Measurements from ENCODE around the gene IFT88. TPM values are rescaled to one million over a fixed set of nuclear protein-coding genes. Genes with fewer than 3 reads are reported as not detected.

IFT88 gene
- total and polyA plus RNA-seq, 2 of the 4 experiments (the other 2 are of a cell fraction): 5.5 to 8.6 TPM

DNA sequence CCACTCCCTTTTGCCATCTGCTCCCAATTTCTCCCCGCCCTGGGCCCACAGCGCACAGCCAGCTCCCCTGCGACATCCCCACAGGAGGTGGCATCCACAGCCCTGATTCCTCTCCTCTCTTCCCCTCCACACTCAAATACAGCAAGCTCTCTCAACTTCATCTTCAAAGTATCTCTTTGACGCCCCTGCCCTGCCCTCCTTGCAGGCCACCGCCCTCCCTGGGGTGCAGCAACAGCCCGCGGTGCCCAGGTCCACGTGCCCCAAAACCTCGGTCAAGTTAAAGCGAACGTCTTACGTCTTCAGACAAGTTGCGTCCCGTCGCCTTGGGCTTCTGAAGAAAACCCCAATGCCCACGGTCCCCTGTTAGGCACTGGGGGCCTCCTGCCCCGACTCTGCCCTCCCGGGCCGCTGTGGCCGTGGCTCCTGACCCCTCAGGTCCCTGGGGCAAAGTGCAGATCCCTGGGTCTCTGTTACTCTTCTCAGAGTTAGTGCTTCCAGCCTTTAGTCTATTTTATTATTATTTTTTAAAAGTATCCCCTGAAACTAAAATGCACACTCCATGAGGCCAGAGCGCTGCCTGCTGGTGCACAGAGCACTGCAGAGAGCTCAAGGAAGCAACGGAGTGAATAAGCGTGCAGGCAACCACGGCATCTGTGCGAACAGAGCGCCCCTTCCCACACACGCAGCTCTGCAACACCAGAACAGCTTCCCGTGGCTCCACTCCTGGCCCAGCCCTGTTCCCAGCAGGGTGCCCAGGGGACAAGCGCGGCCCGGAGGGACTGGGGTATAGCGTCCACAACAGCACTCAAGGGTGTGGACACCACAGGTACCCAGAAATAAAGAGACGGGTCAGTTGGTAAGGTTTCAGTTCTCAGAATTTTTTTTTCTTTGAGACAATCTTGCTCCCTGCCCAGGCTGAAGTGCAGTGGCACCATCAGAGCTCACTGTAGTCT is 163.0 kb downstream of the IFT88 start:
- ATAC-seq (ENCODE audit: low read depth): no peak
- Histone ChIP-seq H4K8ac (ENCODE audit: low read depth in 2 of 2, low read length in 2 of 2) (no peak overlapping the region), H3K4me3 (ENCODE audit: insufficient read depth, low read depth, low read length) (no peak overlapping the region), H3K4me1 (ENCODE audit: control insufficient read depth, insufficient read depth, low read length) (no peaks in the 10 kb centered on the region), H3K56ac (ENCODE audit: extremely low read depth, insufficient read depth, low read length) (no peak overlapping the region), H2AFZ (replicated peaks; ENCODE audit: low read length, poor library complexity) (no peak overlapping the region), H4K91ac (ENCODE audit: insufficient read depth, low read depth, low read length) (no peak overlapping the region), H4K20me1 (ENCODE audit: insufficient read depth, low read length) (no peaks in the 10 kb centered on the region), H3K18ac (ENCODE audit: low read depth, low read length) (no peak overlapping the region), H3K9me1 (ENCODE audit: insufficient read depth, low read length) (no peaks in the 10 kb centered on the region), H3K27me3 (ENCODE audit: control insufficient read depth, insufficient read depth, low read length) (no peaks in the 10 kb centered on the region), H2BK5ac (ENCODE audit: low read depth, low read length, poor library complexity, severe bottlenecking) (no peak overlapping the region), H3K79me1 (ENCODE audit: low read depth in 1 of 2, low read length in 2 of 2) (no peaks in the 10 kb centered on the region), H2AK9ac (replicated peaks; ENCODE audit: low read depth, low read length, poor library complexity) (peak overlapping the region; percentile 17), H3K23ac (ENCODE audit: low read depth, low read length) (no peak overlapping the region), H3K4ac (ENCODE audit: low read depth, low read length) (no peak overlapping the region), H2AK5ac (ENCODE audit: low read depth, low read length) (no peak overlapping the region), H4K5ac (ENCODE audit: low read depth, low read length) (no peak overlapping the region), H3K27ac (ENCODE audit: insufficient read depth, low read length) (no peak overlapping the region), H3K14ac (replicated peaks; ENCODE audit: low read depth, low read length) (no peak overlapping the region), H2BK15ac (ENCODE audit: low read depth, low read length) (no peak overlapping the region), H2BK120ac (ENCODE audit: low read depth, low read length) (no peak overlapping the region), H2BK20ac (ENCODE audit: low read depth, low read length) (no peak overlapping the region), H3K9ac (ENCODE audit: low read depth, low read length) (no peak overlapping the region), H3K4me2 (ENCODE audit: low read depth, low read length) (no peak overlapping the region), H3K36me3 (ENCODE audit: control insufficient read depth, insufficient read depth, low read length) (peaks cover 4% of the 10 kb centered on the region; the same call in 1 of the 2 replicates), H3K9me3 (ENCODE audit: control insufficient read depth, insufficient read depth, low read length) (no peaks in the 10 kb centered on the region)
- ChIA-PET CTCF (no interaction called here), POLR2A (ENCODE audit: unreplicated experiment) (no interaction called here)
- in situ Hi-C loops (cut with MboI; ENCODE audit: low sequenced_read_pairs): no loop called here
- BruUV-seq (replicated peaks): no TSS peak
- DNase-seq: no peak
- WGBS, 2 experiments (ENCODE audit: extremely low coverage in 2 of 2, insufficient read length in 1 of 2): 96% methylated on average over 22 of the region's 33 CpGs; no CpG with 5 or more reads in 1 of the 2 experiments
- TF ChIP-seq, protein P1, sequence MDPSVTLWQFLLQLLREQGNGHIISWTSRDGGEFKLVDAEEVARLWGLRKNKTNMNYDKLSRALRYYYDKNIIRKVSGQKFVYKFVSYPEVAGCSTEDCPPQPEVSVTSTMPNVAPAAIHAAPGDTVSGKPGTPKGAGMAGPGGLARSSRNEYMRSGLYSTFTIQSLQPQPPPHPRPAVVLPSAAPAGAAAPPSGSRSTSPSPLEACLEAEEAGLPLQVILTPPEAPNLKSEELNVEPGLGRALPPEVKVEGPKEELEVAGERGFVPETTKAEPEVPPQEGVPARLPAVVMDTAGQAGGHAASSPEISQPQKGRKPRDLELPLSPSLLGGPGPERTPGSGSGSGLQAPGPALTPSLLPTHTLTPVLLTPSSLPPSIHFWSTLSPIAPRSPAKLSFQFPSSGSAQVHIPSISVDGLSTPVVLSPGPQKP (IDR thresholded peaks at IDR 0.05; ENCODE audit: borderline replicate concordance, low read depth, low read length): no peak
- no peak for TF ChIP-seq MAZ (IDR thresholded peaks at IDR 0.05; ENCODE audit: borderline replicate concordance, low read depth, low read length)
- no peak for TF ChIP-seq RCOR1 (IDR thresholded peaks at IDR 0.05; ENCODE audit: insufficient replicate concordance, low read length)
- TF ChIP-seq, protein P2, sequence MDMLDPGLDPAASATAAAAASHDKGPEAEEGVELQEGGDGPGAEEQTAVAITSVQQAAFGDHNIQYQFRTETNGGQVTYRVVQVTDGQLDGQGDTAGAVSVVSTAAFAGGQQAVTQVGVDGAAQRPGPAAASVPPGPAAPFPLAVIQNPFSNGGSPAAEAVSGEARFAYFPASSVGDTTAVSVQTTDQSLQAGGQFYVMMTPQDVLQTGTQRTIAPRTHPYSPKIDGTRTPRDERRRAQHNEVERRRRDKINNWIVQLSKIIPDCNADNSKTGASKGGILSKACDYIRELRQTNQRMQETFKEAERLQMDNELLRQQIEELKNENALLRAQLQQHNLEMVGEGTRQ (IDR thresholded peaks at IDR 0.05; ENCODE audit: low read depth, low read length): no peak
- no peak for TF ChIP-seq SMC3 (IDR thresholded peaks at IDR 0.05; ENCODE audit: low read depth, low read length)
- no peak for TF ChIP-seq POLR2A (IDR thresholded peaks at IDR 0.05; ENCODE audit: low read depth, low read length)
- TF ChIP-seq RFX5 (IDR thresholded peaks at IDR 0.05; ENCODE audit: low read depth, low read length): no peak
- no peak for TF ChIP-seq CEBPB (IDR thresholded peaks at IDR 0.05; ENCODE audit: low read depth, low read length)
- TF ChIP-seq NFE2L2 (IDR thresholded peaks at IDR 0.05; ENCODE audit: low read depth, low read length): no peak
- TF ChIP-seq MAFK (IDR thresholded peaks at IDR 0.05; ENCODE audit: low read depth, low read length): no peak
- no peak for TF ChIP-seq CHD1 (IDR thresholded peaks at IDR 0.05; ENCODE audit: low read depth, low read length)
- TF ChIP-seq FOS (IDR thresholded peaks at IDR 0.05; ENCODE audit: low read depth, low read length): no peak
- no peak for TF ChIP-seq RAD21 (IDR thresholded peaks at IDR 0.05; ENCODE audit: low read length)
- TF ChIP-seq MXI1 (IDR thresholded peaks at IDR 0.05; ENCODE audit: borderline replicate concordance, low read depth, low read length): no peak
- no peak for TF ChIP-seq BHLHE40 (IDR thresholded peaks at IDR 0.05; ENCODE audit: low read depth, low read length)
- intact Hi-C loops (cut with micrococcal nuclease): no loop called here
- dilution Hi-C loops (cut with HindIII; ENCODE audit: low sequenced_read_pairs, unreplicated experiment): no loop called here

All from IMR-90 (cell line).